Nephron progenitor cell (in vitro differentiated cells): ENCODE results near the gene PPP2R5E.

Experiments used
- DNase-seq: peaks from one replicate; pipeline ENCODE4 v3.0.0; 2021
- H3K27ac Mint-ChIP-seq: 2 replicates; pipeline ENCODE4 v1.8.0; 2021; ENCODE audit warnings: mild to moderate bottlenecking, moderate library complexity, mixed read lengths
- H3K27me3 Mint-ChIP-seq: 2 replicates; pipeline ENCODE4 v1.8.0; 2021; ENCODE audit warnings: mild to moderate bottlenecking, low read depth, mixed read lengths; ENCODE audit not compliant: poor library complexity
- H3K36me3 Mint-ChIP-seq: 2 replicates; pipeline ENCODE4 v1.8.0; 2021; ENCODE audit warnings: low read depth, mixed read lengths
- H3K4me1 Mint-ChIP-seq: 2 replicates; pipeline ENCODE4 v1.8.0; 2021; ENCODE audit warnings: mixed read lengths
- H3K4me3 Mint-ChIP-seq: 2 replicates; pipeline ENCODE4 v1.8.0; 2021; ENCODE audit warnings: mild to moderate bottlenecking, moderate library complexity, mixed read lengths
- H3K9me3 Mint-ChIP-seq: 2 replicates; pipeline ENCODE4 v1.8.0; 2021; ENCODE audit warnings: mild to moderate bottlenecking, moderate library complexity, mixed read lengths
- CTCF ChIP-seq: fragments of 200-600 bp; sonication (generic); IDR thresholded peaks from 2 replicates; pipeline ENCODE4 v1.5.0; 2021; ENCODE audit warnings: antibody characterized with exemption

PPP2R5E gene

GRCh38 chr14:63545431-63545830 is 2.3 kb upstream of the PPP2R5E start:
- Mint-ChIP-seq H3K4me3 (no peak overlapping the region), H3K36me3 (peaks cover 5% of the 10 kb centered on the region), H3K27me3 (peaks cover 3% of the 10 kb centered on the region), H3K27ac (no peak overlapping the region), H3K4me1 (peaks cover 39% of the 10 kb centered on the region), H3K9me3 (no peaks in the 10 kb centered on the region)
- no peak for DNase-seq
- no peak for TF ChIP-seq CTCF

- H3K4me1 Mint-ChIP-seq = peaks cover 39% of the 10 kb centered on the region
- peaks cover 3% of the 10 kb centered on the region for H3K27me3 Mint-ChIP-seq
- no peaks in the 10 kb centered on the region for H3K9me3 Mint-ChIP-seq
- H3K27ac Mint-ChIP-seq = no peak overlapping the region
- DNase-seq = no peak
- H3K4me3 Mint-ChIP-seq = peak overlapping the region; percentile 91
- no peak for TF ChIP-seq CTCF
- peaks cover 6% of the 10 kb centered on the region for H3K36me3 Mint-ChIP-seq
These were observed 1.6 kb upstream of the PPP2R5E start for GRCh38 chr14:63544591-63545299.

- peaks cover 3% of the 10 kb centered on the region for H3K27me3 Mint-ChIP-seq
- H3K9me3 Mint-ChIP-seq = no peaks in the 10 kb centered on the region
- no peak for TF ChIP-seq CTCF
- peak overlapping the region; percentile 91 for H3K4me3 Mint-ChIP-seq
- no peak for DNase-seq
- H3K4me1 Mint-ChIP-seq = peaks cover 39% of the 10 kb centered on the region
- H3K27ac Mint-ChIP-seq = peak overlapping the region; percentile 22
- H3K36me3 Mint-ChIP-seq = peaks cover 14% of the 10 kb centered on the region
These were observed 739 bp upstream of the PPP2R5E start for GRCh38 chr14:63543826-63544406.

GRCh38 chr14:63542231-63542999 is 762 bp downstream of the PPP2R5E start:
- peaks cover 33% of the 10 kb centered on the region for H3K4me1 Mint-ChIP-seq
- H3K4me3 Mint-ChIP-seq = peak overlapping the region; percentile 91
- H3K36me3 Mint-ChIP-seq = peaks cover 22% of the 10 kb centered on the region
- H3K27ac Mint-ChIP-seq = no peak overlapping the region
- peaks cover under 1% of the 10 kb centered on the region for H3K27me3 Mint-ChIP-seq
- peak; percentile 51 for DNase-seq
- TF ChIP-seq CTCF = no peak
- no peaks in the 10 kb centered on the region for H3K9me3 Mint-ChIP-seq

GRCh38 chr14:63535918-63536317 is 7.3 kb downstream of the PPP2R5E start:
- Mint-ChIP-seq H3K4me3 (no peak overlapping the region), H3K27me3 (no peaks in the 10 kb centered on the region), H3K4me1 (peaks cover 4% of the 10 kb centered on the region), H3K9me3 (peaks cover 12% of the 10 kb centered on the region), H3K27ac (no peak overlapping the region), H3K36me3 (peaks cover 82% of the 10 kb centered on the region)
- DNase-seq = no peak
- no peak for TF ChIP-seq CTCF
